HL-60/S4 (cell line): ENCODE data around the gene ITSN2.

Source experiments
- in situ Hi-C: fragments of 300-500 bp; cut with MboI; formaldehyde crosslinking; loops from 2 replicates; pipeline ENCODE4 v1.14.3; 2022; ENCODE audit warnings: low sequenced_read_pairs

ITSN2 gene

DNA sequence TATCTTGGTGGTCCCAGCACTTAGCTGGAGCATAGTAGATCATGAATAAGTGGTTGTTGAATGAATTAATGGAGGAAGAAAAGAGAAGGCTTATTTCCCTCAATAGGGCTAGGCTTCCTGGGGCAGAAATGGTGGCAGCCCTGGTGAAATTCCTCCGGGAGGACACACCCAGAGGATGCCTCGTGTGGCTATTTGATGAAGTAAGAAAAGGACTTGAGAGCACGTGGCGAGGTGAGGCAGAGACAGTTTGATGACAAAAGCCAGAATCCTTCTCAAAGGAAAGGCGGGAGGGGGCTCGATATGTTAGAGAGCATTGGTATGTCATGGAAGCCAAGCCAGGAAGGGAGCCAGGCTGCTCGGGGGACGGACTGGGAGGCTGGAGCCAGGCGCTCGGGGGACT is 170.8 kb downstream of the ITSN2 start:
- in situ Hi-C loops = no loop called here

DNA sequence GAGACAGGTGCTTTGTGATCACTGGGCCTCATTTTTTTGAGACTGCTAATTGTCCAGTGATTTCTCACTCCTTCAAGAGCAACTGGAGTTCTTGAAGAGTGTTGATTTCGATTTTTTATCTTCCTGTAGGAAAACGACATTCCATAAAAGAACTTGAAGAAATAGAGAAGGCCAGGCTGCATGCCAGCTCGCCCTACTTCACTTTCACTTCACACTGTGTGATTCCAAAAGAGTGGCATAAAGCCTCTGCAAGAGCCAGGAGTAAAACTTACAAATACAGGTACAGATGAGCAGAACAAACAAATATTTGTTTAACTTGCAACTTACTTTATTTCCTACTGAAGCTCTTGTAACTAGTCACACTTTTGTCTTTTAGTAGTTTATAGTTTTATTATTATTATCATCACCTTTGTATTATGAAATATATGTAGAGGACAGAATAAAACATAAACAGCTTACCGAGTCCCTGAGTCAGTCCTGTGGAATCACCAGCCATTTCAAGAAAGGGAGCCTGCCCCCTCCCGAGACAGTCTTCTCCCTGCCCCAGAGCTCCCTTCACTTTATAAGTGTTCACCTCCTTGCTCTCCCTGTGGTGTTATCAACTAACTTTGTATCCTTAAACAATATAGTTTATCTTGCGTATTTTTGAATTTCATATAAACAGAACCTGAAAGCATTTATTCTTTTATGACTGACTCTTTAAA is 176.8 kb downstream of the ITSN2 start:
- in situ Hi-C loops = no loop called here

DNA sequence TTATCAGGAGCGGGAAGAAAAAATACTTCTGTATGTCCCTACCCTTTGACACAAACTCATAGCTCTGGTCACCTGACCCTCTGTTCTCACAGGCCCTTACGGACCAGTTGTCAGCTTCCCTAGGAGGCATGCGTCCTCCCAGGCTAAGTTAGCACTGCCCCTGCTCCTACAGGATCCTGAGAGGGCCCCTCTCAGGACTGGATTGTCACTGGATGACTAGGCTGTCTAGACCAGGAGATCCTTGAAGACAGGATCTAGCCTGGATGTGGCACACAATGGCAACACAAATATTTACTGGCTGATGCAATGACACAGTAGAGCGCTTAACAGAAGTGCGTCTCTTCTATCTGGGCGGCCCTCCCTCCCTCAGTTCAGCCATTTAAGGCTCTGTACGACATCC is 177.8 kb downstream of the ITSN2 start:
- in situ Hi-C loops = no loop called here

DNA sequence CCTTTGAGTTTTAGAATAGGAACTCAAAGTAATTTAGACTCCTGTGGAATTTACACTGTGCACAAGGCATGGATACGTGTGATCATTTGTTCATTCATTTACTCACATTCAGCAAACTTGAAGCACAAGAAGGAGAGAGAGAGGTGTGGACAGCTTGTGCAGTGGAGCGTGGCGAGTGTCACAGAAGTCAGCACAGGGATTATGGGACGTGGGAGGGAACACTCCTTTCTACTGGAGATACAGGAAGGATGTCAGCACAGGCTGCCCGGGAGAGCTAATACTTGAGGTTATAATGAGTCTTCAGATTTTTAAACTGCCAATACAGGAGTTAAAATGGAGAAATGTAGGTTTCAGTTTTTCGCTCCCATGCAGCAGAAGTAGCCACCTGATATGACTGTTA is 178.5 kb downstream of the ITSN2 start:
- in situ Hi-C loops = no loop called here

DNA sequence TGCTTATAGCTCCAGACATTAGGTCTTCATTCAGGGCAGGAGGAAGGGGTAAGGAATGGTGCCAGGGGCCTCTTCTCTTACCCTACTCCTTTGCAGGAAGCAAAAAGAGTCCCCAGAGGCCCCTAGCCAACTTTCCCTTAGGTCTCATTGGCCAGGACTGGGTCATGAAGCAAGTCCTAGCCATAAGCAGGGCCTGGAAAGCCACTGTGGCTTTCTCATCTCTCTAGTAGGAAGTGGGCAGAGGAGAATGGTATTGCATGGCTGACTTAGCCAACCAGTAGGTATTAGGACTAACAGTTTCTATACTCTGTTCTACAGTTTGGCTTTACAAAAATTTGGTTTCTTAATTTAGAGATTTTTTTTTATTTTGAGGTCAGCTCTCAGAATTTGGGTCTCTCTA is 180.7 kb downstream of the ITSN2 start:
- in situ Hi-C loops = no loop called here

DNA sequence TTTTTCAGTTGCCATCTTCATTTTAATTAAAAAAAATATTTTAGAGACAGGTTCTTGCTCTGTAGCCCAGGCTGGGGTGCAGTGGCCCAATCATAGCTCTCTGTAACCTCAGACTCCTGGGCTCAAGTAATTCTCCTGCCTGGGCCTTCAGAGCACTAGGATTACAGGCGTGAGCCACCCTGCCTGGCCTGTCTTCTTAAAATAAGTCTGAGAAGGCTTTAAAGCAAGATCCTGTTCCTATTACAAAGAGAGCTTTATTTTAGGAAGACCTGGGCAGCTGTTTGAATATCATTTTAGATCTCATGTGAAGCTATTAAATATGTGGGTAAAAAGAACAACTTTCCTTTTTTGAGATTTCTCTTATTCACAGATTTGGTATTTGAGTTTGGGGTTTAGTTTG is 184.0 kb downstream of the ITSN2 start:
- in situ Hi-C loops = no loop called here

DNA sequence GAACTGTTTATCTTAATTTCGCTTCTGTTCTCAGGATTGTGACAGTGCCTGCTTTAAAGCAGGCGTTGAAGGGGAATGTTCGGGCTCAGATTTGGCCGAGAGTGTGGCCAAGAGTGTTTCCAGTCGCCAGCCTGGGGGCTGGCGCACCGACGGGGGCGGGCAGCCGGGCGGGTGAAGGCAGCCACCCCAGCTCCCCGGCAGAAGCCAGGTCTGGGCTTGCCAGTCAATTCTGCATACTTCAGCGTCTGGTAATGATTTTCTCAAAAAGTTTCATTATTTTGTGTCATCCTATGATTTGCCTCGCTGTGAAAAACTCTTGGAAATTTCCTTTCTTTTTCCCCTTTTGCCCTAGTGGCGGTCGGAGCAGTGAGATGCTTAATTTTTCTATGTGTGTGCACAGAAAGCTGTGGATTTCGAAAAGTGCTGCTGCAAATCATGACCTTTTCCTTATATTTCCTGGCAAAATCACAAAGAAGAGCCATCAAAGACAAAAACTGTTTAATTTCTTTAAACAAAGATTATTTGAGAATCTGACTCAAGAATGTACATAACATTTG is 184.6 kb downstream of the ITSN2 start:
- in situ Hi-C loops = no loop called here

DNA sequence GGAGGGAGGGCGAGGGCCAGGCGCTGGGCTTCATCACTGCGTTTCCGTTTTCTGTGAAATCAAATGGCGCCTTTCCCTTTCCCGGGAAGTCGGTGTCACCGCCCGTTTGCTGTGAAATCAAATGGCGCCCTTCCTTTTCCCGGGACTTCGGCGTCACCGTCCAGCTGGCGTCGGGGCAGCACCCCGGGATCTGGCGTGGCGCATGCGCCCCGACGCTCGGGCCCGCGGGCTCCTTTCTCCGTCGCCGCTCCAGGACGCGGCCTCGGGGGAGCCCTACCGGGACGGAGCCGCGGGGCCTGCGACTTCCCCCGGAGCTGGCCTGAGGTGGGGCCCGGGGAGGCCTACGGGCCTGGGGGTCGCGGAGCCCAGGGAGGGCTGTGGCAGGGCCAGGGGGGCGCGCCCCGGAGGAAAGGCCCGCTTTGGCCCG is 185.5 kb downstream of the ITSN2 start, which contains the start of gene FAM228A:
TSS of gene FAM228A (plus strand) at position 203 of the 427 bp plus-strand sequence. CDS start 428 bp downstream, outside the sequence.
- in situ Hi-C loops = loop anchor here (25.0 kb wide), 1 partner anchor 363 kb away; no protein-coding TSS in a partner anchor

DNA sequence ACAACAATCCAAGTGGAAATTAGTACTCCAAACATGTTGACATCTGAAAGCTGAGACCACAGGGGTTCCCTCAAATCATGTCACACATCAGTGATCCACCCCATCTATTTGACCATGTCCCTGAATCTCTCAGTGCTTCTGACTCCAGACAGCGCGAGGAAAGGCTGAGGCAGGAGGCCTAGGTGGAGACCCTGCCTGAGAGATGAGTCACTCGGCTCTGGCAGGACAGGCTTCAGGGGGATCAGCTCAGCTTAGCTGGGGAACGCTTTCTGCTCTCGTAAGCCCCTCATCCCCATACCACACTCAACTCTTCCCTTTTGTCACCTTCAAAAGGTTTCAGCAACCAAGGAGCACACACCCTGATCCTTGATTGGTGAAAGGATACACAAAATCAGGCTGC is 191.3 kb downstream of the ITSN2 start:
- in situ Hi-C loops = loop anchor here (25.0 kb wide), 1 partner anchor 357 kb away; no protein-coding TSS in a partner anchor

DNA sequence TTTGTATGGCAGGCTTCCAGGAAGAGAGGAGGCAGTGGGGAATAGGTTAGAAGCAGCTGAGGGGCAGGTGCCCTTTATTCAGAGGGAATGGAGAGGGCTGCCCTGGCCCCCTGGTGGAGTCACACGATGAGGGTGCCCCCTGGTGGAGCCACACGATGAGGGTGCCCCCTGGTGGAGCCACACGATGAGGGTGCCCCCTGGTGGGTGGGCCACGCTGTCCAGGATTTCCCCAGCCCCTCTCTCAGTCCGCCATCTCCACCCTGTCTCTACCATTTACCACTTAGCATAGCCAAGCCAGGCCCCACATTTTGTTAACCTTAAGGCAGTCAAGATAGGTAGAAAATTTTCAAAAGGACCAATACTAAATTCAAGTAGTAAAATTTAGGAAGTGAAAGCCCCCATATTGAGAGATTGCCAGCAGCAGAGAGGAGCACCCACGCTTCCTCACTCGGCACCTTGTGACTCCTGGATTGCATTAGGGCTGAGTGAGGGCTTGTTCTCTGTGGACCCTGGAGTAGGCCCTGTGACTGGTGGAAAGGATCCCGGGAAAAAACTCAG is 195.8 kb downstream of the ITSN2 start:
- in situ Hi-C loops = loop anchor here (25.0 kb wide), 1 partner anchor 352 kb away; no protein-coding TSS in a partner anchor

DNA sequence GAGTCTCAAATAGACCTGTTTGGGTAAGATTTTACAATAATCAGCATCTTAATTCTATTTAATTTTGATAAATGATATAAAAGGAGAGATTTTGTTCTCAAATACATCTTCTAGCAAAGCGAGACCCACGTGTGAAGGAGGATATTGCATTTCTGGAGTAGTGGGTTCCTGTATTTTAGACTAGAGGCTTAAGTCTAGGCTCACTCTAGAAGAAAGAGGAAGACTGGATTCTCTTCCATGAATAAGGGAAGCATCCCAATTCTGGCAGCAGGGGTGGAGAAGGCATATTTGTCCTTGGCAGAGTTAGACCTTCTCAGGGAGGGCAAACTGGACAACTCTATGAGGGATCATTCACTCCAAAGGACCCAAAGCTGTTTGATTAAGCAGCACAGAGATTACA is 196.7 kb downstream of the ITSN2 start:
- in situ Hi-C loops = loop anchor here (25.0 kb wide), 1 partner anchor 351 kb away; no protein-coding TSS in a partner anchor

DNA sequence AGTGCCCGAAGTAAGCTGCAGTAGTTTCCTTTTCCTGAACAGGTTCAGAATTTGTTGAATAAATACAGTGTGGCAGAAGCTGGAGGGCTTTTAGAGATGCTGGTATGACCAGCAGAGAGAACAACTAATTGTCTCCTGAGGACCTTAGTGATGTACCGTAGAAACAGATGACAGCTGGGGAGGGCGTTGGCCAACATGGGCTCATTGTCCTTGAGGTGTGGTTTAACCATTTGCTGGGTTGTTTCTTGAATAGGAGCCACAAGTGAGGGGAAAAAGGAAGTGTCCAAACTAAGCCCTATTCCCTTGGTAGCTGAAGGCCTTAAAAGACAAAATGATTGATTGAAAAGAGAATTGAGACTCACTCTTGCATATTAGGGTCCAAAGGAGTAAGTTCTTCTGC is 197.2 kb downstream of the ITSN2 start:
- in situ Hi-C loops = loop anchor here (25.0 kb wide), 1 partner anchor 351 kb away; no protein-coding TSS in a partner anchor

DNA sequence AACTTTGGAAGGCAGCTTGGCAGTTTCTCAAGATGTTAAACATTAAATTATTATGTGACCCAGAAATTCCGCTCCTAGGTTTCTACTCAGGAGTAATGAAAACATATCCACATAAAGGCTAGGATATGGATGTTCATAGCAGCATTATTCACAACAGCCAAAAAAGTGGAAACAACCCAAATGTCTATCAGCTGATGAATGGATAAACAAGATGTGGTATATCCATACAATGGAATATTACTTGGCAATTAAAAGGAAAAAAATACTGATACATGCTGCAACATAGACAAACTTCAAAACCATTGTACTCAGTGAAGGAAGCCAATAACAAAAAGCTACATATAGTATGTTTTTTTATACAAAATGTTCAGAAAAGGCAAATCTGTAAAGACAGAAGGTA is 197.8 kb downstream of the ITSN2 start:
- in situ Hi-C loops = loop anchor here (25.0 kb wide), 1 partner anchor 350 kb away; no protein-coding TSS in a partner anchor

DNA sequence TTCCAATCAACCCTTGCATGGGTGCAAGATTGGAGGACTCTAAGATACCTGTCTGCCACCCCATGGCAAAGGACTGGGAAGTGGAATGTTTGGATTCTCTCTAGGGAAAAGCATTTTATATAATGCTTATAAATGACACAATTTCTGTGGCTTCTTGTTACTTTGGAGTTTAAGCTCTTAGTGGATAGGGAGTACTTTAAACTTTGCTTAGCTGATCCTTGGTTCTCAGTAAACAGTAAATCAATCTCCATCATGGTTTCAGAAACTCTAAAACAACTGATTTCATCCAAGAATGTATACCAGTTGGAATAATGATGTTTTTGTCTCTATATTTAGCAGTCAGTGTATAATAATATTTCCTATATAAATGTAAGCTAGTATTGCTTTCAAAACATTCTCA is 199.6 kb downstream of the ITSN2 start:
- in situ Hi-C loops = loop anchor here (25.0 kb wide), 1 partner anchor 348 kb away; no protein-coding TSS in a partner anchor

DNA sequence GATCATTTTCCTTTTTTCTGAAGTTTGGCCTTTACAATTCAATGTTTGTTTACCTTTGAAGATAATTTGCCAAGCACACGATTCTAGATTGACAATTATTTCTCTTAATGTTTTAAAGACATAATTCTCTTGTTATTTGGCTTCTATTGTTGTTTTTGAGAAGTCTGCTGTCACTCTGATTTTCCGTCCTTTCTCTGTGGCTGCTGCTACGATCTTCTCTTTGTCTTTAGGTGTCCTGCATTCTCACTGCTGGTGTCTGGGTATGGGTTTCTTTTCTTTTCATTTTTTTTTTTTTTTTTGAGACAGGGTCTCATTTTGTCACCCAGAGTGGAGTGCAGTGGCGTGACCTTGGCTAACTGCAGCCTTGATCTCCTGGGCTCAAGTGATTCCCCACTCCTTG is 200.6 kb downstream of the ITSN2 start:
- in situ Hi-C loops = loop anchor here (25.0 kb wide), 1 partner anchor 347 kb away; no protein-coding TSS in a partner anchor

DNA sequence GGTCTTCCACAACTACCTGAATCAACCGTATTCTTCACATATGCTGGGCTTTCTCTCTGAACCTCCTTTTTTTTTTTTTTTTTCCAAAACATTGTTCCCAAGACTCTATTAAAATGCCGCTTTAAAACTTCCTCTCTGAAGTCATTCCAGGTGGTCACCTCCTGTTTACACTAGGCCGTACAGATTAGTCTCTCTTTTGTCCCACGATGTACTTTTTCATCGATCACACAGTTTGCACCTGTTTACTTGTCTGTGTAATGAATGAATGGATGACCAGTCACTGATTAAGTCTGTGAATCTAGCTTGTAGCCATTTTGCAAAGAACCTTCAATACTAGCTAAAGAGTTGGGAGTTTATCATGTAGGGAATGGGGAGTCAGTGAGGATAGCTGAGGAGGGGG is 202.2 kb downstream of the ITSN2 start:
- in situ Hi-C loops = loop anchor here (25.0 kb wide), 1 partner anchor 346 kb away; no protein-coding TSS in a partner anchor

DNA sequence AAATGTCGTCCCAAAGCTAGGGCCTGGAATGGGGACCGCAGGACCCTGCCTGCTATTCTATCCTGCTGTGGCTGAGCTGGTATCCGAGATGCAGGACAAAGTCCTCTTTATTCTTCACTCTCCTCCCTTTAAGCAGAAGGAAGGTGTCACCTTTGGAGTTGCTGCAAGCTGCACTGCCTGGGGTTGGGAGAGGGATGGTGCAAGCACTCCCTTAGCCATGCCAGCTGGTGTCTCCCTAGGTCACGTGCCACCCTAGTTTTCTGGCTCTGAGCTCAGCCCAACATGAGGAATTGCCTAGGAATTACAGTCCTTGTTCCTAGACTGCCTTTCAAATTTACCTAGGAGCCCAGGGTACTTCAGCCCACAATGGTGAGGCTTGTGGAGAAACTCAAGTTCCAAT is 206.9 kb downstream of the ITSN2 start:
- in situ Hi-C loops = loop anchor here (25.0 kb wide), 1 partner anchor 341 kb away; no protein-coding TSS in a partner anchor
